Glomerular visceral epithelial cell (primary cell): Measurements from ENCODE around the gene GAL3ST1.
A peak's percentile ranks its signal among the peaks of the same experiment; 100 is the strongest.
"Not testable (repeated sequence)": the region's sequence is repeated elsewhere in the genome, so short reads cannot be mapped to it uniquely, and the experiment has no call there.

Experiments used
- DNase-seq: peaks from one replicate; pipeline ENCODE4 v3.0.0-alpha.2; 2016; ENCODE audit errors: extremely low spot score

The GAL3ST1 gene, protein sequence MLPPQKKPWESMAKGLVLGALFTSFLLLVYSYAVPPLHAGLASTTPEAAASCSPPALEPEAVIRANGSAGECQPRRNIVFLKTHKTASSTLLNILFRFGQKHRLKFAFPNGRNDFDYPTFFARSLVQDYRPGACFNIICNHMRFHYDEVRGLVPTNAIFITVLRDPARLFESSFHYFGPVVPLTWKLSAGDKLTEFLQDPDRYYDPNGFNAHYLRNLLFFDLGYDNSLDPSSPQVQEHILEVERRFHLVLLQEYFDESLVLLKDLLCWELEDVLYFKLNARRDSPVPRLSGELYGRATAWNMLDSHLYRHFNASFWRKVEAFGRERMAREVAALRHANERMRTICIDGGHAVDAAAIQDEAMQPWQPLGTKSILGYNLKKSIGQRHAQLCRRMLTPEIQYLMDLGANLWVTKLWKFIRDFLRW

GRCh38 chr22:30574095-30574981 is at the start of gene GAL3ST1:
Gene GAL3ST1 (minus strand): TSS chr22:30574665. CDS start chr22:30557392, 17,273 bp downstream.
- DNase-seq, result peak; percentile 45

GRCh38 chr22:30619909-30620308 is 45.4 kb upstream of the GAL3ST1 start:
- DNase-seq, result not testable (repeated sequence)

GRCh38 chr22:30617819-30618218 is 43.4 kb upstream of the GAL3ST1 start:
- no peak for DNase-seq

DNA sequence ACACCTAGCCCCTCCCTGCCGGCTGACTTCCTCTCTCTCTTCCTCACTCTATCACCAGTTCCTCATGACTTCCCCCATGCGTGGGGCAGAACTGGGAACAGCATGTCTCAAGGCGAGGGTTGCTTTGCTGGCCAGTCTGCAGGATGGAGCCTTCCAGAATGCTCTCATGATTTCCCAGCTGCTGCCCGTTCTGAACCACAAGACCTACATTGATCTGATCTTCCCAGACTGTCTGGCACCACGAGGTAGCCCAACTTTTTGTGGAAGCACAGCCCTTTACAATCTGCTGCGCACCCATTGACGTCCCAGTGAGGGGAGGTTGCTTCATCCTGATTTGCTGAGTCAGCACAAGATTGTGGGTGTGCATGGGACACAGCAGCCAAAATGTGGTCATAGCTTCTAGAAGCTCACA is 41.1 kb upstream of the GAL3ST1 start:
- DNase-seq, result no peak

GRCh38 chr22:30614879-30615278 is 40.4 kb upstream of the GAL3ST1 start:
- DNase-seq, result no peak

- no peak for DNase-seq
Observed at GRCh38 chr22:30614268-30614667, 39.8 kb upstream of the GAL3ST1 start.

DNA sequence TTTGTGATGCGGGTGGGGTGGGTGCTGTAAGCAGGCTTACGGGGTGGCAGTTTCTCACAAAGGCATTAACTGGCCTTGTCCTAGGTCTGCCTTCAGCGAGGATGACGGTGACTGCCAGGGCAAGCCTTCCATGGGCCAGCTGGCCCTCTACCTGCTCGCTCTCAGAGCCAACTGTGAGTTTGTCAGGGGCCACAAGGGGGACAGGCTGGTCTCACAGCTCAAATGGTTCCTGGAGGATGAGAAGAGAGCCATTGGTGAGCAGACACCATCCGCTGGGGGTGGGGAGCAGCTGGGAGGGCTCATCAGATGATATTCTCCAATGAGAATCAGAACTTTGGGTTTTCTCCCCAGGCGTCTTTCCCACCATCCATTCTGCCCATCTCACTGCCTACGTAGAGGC is 38.3 kb upstream of the GAL3ST1 start:
- no peak for DNase-seq

- no peak for DNase-seq
Observed at GRCh38 chr22:30611197-30611596, 36.7 kb upstream of the GAL3ST1 start.

DNA sequence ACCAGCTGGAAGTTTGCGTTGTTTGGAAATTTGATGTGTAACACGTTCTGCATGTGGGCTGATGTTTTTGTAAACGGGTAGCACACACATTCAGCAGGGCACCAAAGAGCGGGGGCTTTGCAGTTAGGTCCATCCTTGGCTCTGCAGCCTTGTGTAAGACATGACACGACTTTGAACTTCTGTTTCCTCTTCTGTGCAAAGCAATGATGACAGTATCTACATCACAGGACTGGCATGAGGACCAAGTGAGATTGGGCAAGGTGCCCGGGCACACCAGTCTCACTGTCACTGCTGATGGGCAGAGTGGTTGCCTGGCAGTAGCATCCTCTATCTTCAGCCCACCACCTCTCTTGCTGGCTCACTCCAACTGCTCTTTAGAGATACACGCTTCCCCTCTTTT is 35.8 kb upstream of the GAL3ST1 start:
- no peak for DNase-seq

- peak; percentile 83 for DNase-seq
Observed at GRCh38 chr22:30609260-30610185, 35.1 kb upstream of the GAL3ST1 start.

DNA sequence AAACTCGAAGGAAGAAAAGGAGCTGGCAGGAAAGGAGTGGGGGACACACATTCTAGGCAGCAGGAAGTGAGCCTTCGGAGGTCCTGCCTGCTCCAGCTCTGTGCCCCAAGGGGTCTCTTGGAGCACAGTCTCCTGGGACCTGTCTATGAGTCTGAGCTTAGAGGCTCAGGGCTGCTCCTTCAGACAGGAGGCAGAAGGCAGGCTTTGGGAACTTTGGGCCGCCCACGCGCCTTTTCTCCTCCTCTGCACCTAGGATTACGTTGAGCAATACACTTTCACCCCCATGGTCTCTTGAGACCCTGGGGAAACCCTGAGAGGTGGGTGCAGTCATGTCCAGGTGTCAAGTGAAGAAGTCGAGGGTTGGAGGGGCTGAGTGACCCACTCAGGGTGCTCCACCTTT is 33.5 kb upstream of the GAL3ST1 start:
- DNase-seq, result no peak

- DNase-seq, result no peak
Observed at GRCh38 chr22:30607300-30607930, 33.0 kb upstream of the GAL3ST1 start.

- DNase-seq, result peak; percentile 89
Observed at GRCh38 chr22:30606455-30607299, 32.2 kb upstream of the GAL3ST1 start, which contains the start of gene TCN2. Gene TCN2 (plus strand): TSS chr22:30607174. CDS start chr22:30607332, 158 bp downstream.

DNA sequence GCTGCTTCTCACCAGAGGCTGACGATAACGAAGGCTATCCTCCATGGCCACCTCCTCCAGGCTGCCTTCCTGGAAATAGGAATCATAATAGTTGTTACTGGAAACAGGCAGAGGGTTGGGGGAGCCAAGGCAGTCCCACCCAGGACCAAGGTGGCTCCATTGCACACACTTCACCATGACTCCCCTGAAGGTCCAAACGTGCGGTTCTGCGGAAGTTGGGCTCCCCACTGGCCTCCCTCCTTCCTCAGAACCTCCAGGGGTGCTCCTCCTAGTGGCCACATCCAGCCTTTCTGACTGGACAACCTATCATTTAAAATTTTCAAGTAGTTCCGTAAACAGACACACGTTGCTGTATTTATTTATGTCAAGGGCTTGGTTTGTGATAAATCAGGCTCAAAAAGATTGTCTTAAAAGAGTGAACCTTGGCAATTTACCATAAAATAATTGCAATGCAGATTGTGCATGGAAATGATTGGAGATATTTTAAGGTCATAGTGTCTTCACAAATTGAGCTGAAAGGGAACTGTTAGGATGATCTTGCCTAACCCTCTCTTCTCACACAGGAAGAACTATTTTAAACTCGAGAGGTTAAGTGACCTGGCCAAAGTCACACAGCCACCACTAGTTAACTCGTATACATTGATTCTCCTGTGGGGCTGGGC is 31.1 kb upstream of the GAL3ST1 start:
- DNase-seq, result peak; percentile 32

DNA sequence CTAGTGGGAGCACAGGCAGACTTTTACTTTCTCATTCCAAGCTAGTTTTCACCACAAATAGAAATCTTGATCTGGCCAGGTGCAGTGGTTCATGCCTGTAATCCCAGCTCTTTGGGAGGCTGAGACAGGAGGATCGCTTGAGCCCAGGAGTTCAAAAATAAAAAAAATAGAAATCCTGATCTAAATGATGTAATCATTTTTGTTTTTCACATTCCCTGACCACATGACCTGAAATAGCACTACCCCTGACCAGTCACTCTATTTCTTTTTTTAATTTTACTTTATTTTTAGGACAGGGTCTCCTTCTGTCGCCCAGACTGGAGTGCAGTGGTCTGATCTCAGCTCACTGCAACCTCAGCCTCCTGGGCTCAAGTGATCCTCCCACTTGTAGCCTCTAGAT is 30.3 kb upstream of the GAL3ST1 start:
- no peak for DNase-seq

DNA sequence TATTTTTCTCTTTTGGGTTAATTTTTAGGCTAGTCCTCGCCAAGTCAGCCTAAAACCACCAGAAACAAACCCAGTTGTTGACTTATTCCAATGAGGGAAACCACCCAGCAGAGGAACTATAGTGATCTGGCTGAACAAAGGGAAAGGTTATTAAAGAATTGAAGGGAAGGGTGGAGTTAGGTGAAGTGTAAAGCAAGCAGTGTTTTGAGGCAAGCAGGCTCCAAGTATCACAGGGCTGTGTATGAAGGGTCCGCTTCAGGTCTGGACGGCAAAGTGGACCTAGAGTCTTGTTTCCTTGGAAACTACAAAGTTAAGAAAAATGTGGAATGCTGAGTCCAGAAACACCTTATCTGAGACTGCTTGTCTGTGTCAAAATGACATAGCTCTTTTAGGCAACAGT is 29.3 kb upstream of the GAL3ST1 start:
- no peak for DNase-seq

DNA sequence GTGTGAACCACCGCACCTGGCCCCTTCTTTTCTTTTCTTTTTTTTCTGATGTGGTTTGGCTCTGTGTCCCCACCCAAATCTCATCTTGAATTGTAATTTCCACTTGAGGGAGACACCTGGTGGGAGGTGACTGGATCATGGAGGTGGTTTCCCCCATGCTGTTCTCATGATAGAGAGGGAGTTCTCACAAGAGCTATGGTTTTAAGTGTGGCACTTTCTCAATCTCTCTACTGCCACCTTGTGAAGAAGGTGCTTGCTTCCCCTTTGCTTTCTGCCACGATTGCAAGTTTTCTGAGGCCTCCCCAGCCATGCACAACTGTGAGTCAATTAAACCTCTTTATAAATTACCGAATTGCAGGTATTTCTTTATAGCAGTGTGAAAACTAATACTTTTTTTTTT is 27.6 kb upstream of the GAL3ST1 start:
- DNase-seq, result peak; percentile 28

DNA sequence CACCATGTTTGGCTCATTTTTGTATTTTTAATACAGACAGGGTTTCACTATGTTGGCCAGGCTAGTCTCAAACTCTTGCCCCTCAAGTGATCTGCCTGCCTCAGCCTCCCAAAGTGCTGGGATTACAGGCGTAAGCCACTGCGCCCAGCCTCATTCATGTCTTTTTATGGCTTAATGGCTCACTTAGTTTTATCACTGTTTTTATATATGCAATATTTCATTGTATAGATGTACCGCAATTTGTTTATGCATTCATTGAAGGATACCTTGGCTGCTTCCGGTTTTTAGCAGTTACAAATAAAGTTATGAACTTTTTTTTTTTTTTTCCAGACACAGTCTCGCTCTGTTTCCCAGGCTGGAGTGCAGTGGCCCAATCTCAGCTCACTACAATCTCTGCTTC is 27.0 kb upstream of the GAL3ST1 start:
- no peak for DNase-seq

- DNase-seq, result no peak
Observed at GRCh38 chr22:30600921-30601320, 26.5 kb upstream of the GAL3ST1 start.

GRCh38 chr22:30598986-30599385 is 24.5 kb upstream of the GAL3ST1 start:
- DNase-seq, result no peak
